Measurements from ENCODE around the gene SRSF12. TPM values are rescaled to one million over a fixed set of nuclear protein-coding genes. Genes with fewer than 3 reads are reported as not detected.

The SRSF12 gene
- polyA plus RNA-seq, 1 experiment = 0.04 TPM

DNA sequence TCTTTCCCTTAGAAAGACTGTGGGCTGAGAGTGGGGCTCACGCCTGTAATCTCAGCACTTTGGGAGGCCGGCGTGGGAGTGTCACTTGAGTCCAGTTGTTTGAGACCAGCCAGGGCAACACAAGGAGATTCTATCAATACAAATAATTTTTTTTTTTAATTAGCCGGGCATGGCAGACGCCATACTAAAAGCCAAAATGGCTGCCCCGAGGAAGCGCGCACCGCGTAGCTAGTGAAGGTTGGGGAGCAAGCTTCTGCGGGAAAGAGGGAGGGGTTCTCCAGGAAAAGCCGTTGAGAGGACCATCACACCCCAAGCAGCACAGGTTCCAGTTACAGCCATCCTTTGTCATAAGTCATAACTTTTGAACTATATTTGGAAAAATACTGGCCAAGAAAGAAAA, 58.6 kb downstream of the SRSF12 start:
- no peaks in the 10 kb centered on the region for H3K27me3 ChIP-seq (ENCODE audit: control insufficient read depth, insufficient read depth, low read length)
- H3K9me3 ChIP-seq (ENCODE audit: control insufficient read depth, insufficient read depth, low read length) = no peaks in the 10 kb centered on the region
- H3K27ac ChIP-seq (ENCODE audit: low read depth, low read length) = no peak overlapping the region
- ChIA-PET POLR2A (no interaction called here), CTCF (interaction anchor here (0.8 kb wide), 1 partner anchor 75 kb away, joined by 3 read pairs; no protein-coding TSS in a partner anchor)
- no peak overlapping the region for H3K4me3 ChIP-seq (ENCODE audit: low read depth, low read length)
- TF ChIP-seq CTCF (IDR thresholded peaks at IDR 0.05; ENCODE audit: low read depth, low read length) = no peak
- DNase-seq (ENCODE audit: low read depth, low spot score) = no peak

- Histone ChIP-seq H3K27me3 (ENCODE audit: control insufficient read depth, insufficient read depth, low read length) (no peaks in the 10 kb centered on the region), H3K27ac (ENCODE audit: low read depth, low read length) (no peak overlapping the region), H3K4me3 (ENCODE audit: low read depth, low read length) (no peak overlapping the region), H3K9me3 (ENCODE audit: control insufficient read depth, insufficient read depth, low read length) (no peaks in the 10 kb centered on the region)
- DNase-seq (ENCODE audit: low read depth, low spot score) = no peak
- CTCF ChIA-PET = interaction anchor here (0.8 kb wide), 1 partner anchor 75 kb away, joined by 3 read pairs; no protein-coding TSS in a partner anchor
- TF ChIP-seq CTCF (IDR thresholded peaks at IDR 0.05; ENCODE audit: low read depth, low read length) = no peak
- POLR2A ChIA-PET = interaction anchor here (0.6 kb wide), 1 partner anchor 24 kb away, joined by 3 read pairs; no protein-coding TSS in a partner anchor
Observed at GRCh38 chr6:89058627-89059026, 59.2 kb downstream of the SRSF12 start.

DNA sequence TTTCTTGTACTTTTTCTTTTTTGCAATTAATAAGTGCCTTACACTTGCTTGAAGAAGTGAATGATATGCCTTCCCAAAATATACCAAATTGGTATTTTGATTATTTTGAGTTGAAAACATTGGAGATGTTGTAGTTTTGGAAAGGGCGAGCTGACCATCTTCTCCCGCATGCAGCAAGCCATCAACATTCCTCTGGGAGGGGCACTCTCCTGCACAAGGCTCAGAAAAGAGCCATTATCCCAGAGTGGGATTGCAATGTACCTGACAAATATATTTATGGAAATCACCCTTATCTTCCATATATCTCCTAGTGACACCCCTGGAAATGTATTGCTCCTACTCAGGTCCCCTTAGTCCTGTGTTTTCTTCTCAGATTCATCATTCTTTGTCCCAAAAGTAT, 60.1 kb downstream of the SRSF12 start:
- TF ChIP-seq CTCF (IDR thresholded peaks at IDR 0.05; ENCODE audit: low read depth, low read length) = no peak
- ChIA-PET POLR2A (no interaction called here), CTCF (no interaction called here)
- Histone ChIP-seq H3K9me3 (ENCODE audit: control insufficient read depth, insufficient read depth, low read length) (no peaks in the 10 kb centered on the region), H3K27ac (ENCODE audit: low read depth, low read length) (no peak overlapping the region), H3K4me3 (ENCODE audit: low read depth, low read length) (no peak overlapping the region), H3K27me3 (ENCODE audit: control insufficient read depth, insufficient read depth, low read length) (no peaks in the 10 kb centered on the region)
- DNase-seq (ENCODE audit: low read depth, low spot score) = no peak

DNA sequence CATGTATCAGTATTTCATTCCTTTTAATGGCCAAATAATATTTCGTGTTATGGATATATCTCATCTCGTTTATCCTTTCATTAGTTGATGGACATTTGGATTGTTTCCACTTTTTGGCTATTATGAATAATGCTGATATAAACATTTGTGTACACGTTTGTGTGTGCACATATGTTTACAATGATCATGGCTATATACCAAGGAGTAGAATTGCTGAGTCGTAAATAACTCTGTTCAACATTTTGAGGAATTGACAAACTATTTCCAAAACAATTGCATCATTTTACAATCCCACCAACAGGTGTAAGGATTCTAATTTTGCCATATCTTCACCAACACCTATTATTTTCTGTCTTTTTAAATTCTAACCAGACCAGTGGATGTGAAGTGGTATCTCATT, 63.7 kb downstream of the SRSF12 start:
- no peak for TF ChIP-seq CTCF (IDR thresholded peaks at IDR 0.05; ENCODE audit: low read depth, low read length)
- H3K4me3 ChIP-seq (ENCODE audit: low read depth, low read length) = no peak overlapping the region
- no peaks in the 10 kb centered on the region for H3K9me3 ChIP-seq (ENCODE audit: control insufficient read depth, insufficient read depth, low read length)
- H3K27ac ChIP-seq (ENCODE audit: low read depth, low read length) = no peak overlapping the region
- ChIA-PET POLR2A (no interaction called here), CTCF (interaction anchor here (1.9 kb wide), 1 partner anchor 72 kb away, joined by 5 read pairs; no protein-coding TSS in a partner anchor)
- H3K27me3 ChIP-seq (ENCODE audit: control insufficient read depth, insufficient read depth, low read length) = no peaks in the 10 kb centered on the region
- no peak for DNase-seq (ENCODE audit: low read depth, low spot score)

DNA sequence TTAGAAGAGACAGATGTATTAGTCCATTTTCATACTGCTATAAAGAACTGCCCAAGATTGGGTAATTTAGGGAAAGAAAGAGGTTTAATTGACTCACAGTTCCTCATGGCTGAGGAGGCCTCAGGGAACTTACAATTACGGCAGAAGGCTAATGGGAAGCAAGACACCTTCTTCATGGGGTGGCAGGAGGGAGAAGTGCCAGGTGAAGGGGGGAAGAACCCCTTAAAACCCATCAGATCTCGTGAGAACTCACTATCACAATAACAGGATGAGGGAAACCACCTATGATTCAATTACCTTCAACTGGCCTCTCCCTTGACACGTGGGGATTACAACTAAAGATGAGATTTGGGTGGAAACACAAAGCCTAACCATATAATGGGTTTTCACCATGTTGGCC, 66.2 kb downstream of the SRSF12 start:
- POLR2A ChIA-PET = no interaction called here
- DNase-seq (ENCODE audit: low read depth, low spot score) = no peak
- TF ChIP-seq CTCF (IDR thresholded peaks at IDR 0.05; ENCODE audit: low read depth, low read length) = no peak
- Histone ChIP-seq H3K4me3 (ENCODE audit: low read depth, low read length) (no peak overlapping the region), H3K9me3 (ENCODE audit: control insufficient read depth, insufficient read depth, low read length) (no peaks in the 10 kb centered on the region), H3K27ac (ENCODE audit: low read depth, low read length) (no peak overlapping the region), H3K27me3 (ENCODE audit: control insufficient read depth, insufficient read depth, low read length) (no peaks in the 10 kb centered on the region)
- CTCF ChIA-PET = no interaction called here

All from AG04450 (cell line).